Superior temporal gyrus (tissue), 1 donor: Measurements from ENCODE around the gene NHERF2.
"Not testable (repeated sequence)": the region's sequence is repeated elsewhere in the genome, so short reads cannot be mapped to it uniquely, and the experiment has no call there.

Source experiments
- DNase-seq: peaks from one replicate; pipeline ENCODE4 v3.0.0-alpha.2; 2016; ENCODE audit errors: extremely low spot score

NHERF2 gene

DNA sequence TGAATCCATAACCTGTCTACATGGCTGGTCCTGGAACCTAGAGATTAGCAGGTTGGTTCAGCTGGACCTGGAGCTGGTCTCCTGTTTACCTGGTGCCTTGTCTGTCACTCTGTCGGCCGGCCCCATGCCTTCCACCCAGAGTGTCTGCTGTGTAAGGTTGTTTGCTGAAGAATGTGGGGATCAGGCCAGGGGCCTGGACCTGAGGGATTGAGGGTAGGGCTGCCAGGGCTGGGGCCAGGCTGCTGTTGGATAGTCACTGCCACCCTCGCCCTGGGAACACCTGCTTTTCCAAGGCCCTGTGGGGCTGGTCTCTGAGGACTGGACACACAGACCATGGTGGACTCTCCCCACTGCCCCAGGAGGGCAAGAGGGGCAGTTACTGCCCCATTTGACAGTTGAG is 1.4 kb downstream of the NHERF2 start:
- DNase-seq, result no peak

GRCh38 chr16:2028620-2029220 is 2.0 kb downstream of the NHERF2 start:
- no peak for DNase-seq

- no peak for DNase-seq
These were observed 2.6 kb downstream of the NHERF2 start for GRCh38 chr16:2029350-2029749.

DNA sequence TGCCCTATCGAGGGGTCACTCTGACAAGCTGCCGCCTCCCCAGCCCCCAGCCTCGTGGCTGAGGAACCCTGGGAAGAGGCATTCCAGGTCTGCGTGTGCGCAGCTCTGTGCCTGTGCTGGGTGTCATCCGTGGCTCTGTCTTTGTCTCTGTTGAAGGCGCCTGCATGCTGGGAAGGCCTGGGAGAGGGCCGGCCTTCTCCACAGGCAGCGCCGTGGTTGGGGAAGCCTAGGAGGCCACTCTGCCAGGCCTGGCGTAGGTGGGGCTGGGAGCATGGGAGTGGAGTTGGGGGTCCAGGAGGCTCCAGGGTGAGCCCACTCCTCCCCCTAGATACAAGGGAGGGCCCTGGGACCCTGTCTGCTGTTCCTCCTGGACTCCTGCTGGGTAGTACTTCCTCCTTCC is 3.3 kb downstream of the NHERF2 start:
- no peak for DNase-seq

GRCh38 chr16:2031081-2031577 is 4.4 kb downstream of the NHERF2 start:
- no peak for DNase-seq

DNA sequence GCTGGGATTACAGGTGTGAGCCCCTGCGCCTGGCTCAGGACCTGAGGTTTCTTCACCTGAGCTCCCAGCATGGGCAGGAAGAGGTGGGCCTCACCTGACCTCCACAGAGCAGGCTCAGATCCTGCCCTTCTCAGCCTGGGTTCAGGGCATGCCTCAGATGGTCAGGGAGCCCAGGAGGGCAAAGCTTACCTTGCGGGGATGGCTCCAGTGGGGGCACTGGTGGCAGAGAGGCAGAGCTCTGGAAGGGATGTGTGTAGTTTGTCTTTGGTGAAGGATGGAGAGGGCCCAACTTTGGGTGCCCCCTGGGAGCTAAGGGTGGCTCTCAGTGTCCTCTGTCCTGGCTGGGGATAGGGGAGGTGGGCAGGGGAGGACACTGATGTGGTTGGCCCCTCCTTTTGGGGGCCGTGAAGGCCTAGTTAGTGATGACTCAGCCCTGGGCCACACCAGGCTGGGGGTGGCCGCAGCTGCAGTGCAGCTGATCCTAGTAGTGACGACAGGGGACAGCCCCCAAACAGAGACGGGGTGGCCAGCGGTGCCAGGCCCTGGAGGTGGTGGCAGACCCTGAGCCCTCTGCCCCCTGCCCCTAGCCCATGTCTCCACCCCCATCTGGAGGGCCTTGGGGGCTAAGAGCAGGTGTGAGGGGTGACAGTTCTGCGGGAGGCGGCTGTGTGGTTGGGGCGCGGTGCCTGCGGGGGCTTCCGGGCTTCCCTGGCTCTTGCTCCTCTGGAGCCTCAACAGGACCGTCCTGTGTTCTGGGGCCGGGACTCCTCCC is 5.8 kb downstream of the NHERF2 start:
- peak; percentile 50 for DNase-seq

- DNase-seq, result peak; percentile 93
These were observed 6.6 kb downstream of the NHERF2 start for GRCh38 chr16:2033057-2033908.

DNA sequence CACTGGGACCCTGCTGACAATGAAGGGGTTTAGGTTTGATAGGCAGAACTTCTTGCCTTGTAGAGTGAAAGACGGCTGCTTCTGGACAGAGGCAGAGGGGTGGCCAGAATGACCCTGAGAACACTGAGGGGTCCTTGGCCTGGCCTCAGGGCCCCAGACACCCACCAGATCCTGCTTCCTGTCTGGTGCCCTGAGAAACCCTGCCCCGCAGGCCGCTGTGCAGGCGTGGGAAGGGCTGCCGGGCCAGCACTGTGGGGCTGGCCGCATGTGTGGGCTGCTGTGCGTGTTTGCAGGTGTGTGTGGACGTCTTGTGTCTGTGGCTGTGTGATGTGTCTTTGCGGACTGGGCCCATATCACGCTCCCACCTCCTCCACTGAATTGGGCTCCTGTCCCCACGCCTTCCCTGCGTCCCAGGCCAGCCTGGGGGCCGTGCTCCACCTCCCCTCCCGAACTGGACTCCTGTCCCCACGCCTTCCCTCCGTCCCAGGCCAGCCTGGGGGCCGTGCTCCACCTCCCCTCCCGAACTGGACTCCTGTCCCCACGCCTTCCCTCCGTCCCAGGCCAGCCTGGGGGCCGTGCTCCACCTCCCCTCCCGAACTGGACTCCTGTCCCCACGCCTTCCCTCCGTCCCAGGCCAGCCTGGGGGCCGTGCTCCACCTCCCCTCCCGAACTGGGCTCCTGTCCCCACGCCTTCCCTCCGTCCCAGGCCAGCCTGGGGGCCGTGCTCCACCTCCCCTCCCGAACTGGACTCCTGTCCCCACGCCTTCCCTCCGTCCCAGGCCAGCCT is 7.4 kb downstream of the NHERF2 start:
- not testable (repeated sequence) for DNase-seq

DNA sequence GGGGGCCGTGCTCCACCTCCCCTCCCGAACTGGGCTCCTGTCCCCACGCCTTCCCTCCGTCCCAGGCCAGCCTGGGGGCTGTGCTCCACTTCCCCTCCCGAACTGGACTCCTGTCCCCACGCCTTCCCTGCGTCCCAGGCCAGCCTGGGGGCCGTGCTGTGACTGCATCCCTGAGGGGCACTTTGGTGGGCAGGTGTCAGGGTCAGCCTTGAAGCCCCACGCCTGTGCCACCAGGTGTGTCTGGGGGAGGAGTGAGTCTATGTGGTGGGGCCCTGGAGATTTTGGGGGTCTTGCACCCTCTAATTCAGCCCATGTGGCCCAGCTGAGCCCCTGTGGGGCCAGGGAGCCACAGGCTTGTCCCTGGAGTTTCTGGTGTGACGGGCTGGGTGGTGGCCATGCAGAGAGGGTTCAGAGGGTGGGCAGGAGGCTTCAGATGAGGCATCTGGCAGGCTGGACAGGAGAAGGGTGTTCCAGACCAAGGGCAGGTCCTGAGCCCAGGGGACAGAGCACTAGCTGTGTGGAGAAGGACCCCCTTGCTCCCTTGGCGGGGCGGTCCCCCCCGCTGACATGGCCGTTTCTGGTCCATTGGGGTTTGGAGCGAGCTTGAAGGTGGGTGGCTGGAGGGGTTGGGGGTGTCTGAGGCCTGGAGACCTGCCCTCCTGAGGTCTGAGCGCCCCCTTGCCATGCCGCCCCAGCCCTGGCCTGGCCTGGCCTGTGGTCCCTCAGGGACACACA is 8.2 kb downstream of the NHERF2 start:
- DNase-seq, result no peak

DNA sequence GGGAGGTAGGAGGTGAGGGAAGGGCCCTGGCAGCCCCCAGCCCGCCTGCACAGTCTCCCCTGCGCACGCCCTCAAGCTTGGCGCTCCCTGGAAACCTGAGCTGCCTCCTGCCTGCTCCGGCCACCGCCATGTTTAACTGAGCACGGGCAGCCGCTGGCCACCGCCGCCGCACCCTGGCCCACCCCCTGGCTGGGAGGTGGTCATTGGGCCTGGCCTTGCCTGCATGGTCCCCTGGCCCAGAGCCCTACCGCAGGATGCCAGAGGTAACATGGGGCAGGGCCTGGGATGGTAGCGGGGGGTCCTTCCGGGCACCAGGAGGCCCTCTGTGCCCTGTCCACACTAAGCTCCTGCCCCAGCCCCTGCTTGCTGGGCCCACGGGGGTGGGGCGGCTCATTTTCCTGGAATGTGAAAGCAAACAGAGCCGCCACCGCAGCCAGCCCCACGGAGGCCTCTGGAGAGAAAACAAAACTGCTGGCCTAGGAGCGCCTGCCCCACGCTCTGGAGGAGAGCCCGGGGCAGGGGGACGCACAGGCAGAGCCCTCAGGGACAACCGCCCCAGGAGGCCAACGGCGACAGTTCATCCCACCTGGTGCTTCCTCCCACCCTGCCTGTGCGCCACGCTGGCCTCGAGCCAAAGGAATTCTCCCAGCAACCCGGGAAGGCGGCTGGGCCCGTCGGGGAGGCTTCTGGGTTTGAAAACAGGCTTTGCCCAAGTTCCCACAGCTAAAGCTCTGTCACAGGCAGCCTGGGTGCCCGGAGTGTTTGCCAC is 8.9 kb downstream of the NHERF2 start:
- DNase-seq, result no peak

DNA sequence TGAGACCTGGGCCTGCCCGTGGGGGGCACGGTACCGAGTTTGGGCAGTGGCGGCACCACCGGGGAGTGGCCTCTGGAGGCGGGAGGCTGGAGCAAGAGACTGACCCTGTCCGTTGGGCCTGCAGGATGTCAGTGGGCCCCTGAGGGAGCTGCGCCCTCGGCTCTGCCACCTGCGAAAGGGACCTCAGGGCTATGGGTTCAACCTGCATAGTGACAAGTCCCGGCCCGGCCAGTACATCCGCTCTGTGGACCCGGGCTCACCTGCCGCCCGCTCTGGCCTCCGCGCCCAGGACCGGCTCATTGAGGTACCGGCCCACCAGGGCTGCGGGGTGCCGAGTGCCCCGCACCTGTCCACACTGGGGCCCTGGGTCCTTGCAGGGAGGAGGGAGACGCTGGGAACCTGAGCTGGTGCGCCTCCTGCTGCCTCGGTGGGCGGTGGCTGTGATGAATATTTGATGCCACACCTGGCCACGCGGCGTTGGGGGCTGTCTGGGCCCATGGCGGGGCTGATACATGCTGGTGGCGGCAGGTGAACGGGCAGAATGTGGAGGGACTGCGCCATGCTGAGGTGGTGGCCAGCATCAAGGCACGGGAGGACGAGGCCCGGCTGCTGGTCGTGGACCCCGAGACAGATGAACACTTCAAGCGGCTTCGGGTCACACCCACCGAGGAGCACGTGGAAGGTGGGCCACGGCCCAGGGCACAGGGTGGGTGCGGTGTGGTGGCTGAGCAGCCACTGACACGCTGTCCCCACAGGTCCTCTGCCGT is 9.7 kb downstream of the NHERF2 start:
- DNase-seq, result no peak

GRCh38 chr16:2037115-2037514 is 10.4 kb downstream of the NHERF2 start:
- no peak for DNase-seq

DNA sequence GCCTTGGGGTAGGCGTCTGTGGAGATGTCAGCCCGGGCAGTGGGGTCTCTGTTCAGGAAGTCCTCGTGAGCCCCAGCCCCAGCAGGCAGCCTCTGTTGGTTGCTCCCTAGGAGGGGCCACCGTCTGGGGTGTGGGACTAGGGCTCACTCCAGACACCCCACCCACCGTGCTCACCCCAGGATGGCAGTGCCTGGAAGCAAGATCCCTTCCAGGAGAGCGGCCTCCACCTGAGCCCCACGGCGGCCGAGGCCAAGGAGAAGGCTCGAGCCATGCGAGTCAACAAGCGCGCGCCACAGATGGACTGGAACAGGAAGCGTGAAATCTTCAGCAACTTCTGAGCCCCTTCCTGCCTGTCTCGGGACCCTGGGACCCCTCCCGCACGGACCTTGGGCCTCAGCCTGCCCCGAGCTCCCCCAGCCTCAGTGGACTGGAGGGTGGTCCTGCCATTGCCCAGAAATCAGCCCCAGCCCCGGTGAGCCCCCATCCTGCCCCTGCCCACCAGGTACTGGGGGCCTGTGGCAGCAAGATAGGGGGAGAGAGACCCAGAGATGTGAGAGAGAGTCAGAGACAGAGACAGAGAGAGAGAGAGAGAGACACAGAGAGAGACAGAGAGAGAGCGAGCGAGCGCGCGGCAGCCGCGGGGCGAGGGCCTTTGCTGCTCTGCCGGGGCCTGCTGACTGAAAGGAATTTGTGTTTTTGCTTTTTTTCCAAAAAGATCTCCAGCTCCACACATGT is 11.1 kb downstream of the NHERF2 start:
- no peak for DNase-seq

DNA sequence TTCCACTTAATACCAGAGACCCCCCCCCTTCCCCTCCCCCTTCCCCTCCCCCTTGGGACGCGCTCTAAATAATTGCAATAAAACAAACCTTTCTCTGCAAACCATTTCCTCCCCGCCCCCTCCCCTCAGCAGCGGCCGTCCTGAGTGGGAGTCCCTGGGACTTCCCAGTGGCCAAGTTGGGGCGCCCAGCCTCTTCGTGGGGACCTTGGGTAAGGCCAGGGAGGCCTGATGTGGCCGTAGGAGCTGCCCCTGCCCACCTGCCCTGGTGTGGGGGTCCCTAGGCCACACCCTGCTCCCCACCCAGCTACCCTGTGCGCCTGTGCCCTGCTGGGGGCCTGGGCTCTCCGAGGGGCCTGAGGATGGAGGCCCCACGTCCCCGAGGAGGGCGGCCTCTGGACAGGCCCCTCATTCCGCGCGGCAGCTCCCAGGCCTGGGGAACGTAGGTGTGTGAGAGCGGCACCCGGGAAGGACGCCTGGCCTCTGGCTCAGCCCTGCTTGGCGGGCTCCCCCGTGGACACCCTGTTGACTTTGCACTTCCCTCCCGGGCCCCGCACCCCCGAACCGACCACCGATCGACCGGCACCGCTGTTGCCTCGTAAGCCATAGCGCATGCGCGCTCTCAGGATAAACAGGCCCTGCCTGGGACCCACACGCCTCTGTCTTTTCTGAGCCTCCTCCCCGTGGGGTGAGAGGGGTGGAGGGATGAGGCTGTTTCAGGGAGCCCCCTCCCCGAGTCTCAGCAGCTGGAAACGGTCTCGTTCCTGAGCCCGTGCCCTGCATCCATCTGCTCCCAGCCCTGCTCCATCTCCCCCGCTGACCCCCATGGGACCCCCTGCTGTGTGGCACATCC is 11.9 kb downstream of the NHERF2 start:
- no peak for DNase-seq

GRCh38 chr16:2039274-2040031 is 12.8 kb downstream of the NHERF2 start:
- no peak for DNase-seq

GRCh38 chr16:2040041-2040786 is 13.5 kb downstream of the NHERF2 start:
- no peak for DNase-seq
